ENCODE data around the gene SEMA4D.
A peak's percentile ranks its signal among the peaks of the same experiment; 100 is the strongest.

The SEMA4D gene

GRCh38 chr9:89528540-89528939, 30.6 kb upstream of the SEMA4D start:
- DNase-seq, result no peak

DNA sequence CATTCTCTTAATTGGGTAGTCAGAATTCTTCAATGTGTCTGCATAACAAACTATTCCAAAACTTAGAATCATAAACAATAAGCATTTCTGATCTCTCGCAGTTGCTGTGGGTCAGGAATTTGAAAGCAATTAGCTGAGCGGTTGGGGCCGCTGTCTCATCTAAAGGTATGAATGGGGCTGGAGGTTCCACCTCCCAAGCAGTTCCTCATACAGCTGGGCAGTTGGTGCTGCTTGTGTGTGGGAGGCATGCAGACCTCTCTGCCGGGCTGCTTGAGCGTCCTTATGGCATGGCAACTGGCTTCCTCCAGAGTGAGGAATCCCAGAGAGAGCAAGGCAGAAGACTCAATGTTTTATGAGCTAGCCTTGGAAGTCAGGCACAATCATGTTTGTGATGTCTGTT, 30.2 kb upstream of the SEMA4D start:
- DNase-seq, result no peak

DNA sequence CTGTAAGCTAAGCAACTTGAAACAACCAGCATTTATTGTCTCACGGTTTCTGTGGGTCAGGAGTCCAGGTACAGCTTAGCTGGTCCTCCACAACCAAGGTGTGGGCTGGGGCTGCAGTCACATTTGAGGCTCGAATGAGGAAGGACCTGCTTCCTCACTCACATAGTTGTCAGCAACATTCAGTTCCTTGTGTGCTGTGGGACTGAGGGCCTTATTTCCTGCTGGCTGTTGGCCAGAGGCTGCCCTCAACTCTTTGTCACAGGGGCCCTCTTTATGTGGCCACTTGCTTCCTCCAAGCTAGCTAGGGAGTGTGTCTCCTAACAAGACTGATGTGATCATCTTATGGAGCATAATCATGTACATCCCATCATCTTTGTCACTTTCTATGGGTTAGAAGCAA, 29.2 kb upstream of the SEMA4D start:
- no peak for DNase-seq

GRCh38 chr9:89526667-89527066, 28.8 kb upstream of the SEMA4D start:
- DNase-seq, result no peak

GRCh38 chr9:89525446-89526374, 27.8 kb upstream of the SEMA4D start:
- DNase-seq, result no peak

- no peak for DNase-seq
Measured at GRCh38 chr9:89524963-89525362, 27.1 kb upstream of the SEMA4D start.

GRCh38 chr9:89523948-89524347, 26.0 kb upstream of the SEMA4D start:
- DNase-seq, result peak; percentile 52

- DNase-seq, result no peak
Measured at GRCh38 chr9:89522959-89523285, 25.0 kb upstream of the SEMA4D start.

DNA sequence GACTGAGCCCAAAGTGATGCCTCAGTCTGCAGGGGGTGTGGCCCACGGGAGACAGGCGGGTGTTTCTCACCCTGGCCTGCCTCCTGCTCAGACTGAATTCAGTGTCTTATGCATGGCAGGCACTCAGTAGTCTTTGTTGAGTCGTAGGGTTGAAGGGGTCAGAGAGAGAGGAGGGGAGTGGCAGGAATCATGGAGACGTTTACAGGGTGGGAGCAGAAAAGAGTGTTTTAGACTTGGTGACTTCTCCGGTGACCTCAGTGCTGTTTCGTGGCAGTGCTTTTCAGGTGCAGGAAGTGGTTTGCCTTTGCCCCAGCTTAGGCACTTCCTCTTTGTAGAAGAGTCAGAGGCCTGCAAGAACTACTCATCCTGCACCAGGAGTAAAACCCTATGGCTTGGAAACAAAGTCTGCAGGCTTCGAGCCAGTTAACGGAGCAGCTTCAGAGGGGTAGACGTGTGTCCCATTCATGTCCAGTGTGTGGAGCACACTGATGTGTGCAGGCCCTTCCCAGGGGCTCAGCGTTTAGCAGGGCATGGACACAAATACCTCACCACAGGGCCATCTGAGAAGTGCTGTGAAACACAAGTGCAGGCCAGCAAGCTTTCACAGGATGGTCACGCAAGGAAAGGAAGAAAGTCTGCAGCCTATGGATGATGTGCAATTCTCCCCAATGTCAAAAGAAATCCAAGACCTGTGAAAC, 24.5 kb upstream of the SEMA4D start:
- DNase-seq, result peak; percentile 59

GRCh38 chr9:89519366-89519805, 21.5 kb upstream of the SEMA4D start:
- no peak for DNase-seq

GRCh38 chr9:89518466-89519365, 20.8 kb upstream of the SEMA4D start:
- DNase-seq, result no peak

GRCh38 chr9:89515416-89515815, 17.5 kb upstream of the SEMA4D start:
- DNase-seq, result no peak

DNA sequence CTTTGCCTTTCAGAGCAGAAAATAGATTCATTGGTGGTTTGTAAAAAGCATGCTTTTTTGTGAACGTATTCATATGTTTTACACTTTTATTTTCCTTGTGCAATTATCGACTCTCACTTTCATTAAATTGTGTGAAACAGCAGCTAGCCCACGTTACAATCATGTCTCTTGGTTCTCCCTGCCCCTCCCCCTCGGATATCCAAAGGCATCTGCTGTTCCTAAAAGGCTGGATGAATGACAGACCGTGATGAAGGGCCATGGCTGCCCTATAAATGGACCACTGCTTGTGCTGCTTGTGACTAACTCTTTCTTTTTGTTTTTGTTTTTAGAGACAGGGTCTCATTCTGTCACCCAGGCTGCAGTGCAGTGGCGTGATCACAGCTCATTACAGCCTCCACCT, 17.0 kb upstream of the SEMA4D start:
- no peak for DNase-seq

GRCh38 chr9:89514337-89514736, 16.4 kb upstream of the SEMA4D start:
- DNase-seq, result no peak

- DNase-seq, result no peak
Measured at GRCh38 chr9:89513837-89514236, 15.9 kb upstream of the SEMA4D start.

GRCh38 chr9:89512382-89512781, 14.5 kb upstream of the SEMA4D start:
- no peak for DNase-seq

DNA sequence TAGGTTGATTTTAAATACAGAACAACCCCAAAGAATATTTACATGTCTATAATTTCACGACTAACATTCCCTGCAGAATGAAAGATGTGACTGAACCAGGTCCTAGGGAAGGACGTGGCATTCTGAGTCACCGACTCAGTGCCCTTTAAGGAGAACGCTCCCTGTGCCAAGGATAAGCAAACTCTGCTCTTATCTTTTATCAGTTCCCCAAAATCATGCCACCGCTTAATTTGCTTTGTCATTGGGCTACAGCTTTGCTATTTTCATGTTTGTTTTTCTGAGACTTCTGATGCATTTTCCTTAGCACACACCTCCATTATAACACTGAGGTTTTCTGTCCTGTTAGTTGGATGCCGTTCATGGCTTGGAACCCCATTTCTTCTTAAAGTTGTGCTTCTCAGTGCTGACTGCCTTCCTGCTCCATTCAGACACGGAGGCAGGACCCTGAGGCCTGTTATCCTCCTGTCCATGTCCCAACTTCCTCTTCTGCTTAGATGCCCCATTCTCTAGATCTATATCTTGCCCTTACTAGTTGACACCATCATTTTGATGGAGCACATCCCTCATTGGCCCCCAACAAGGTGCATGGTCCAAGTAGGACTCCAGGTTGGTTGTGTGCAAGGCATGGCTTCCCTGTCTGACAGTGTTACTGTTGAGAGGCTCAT, 11.2 kb upstream of the SEMA4D start:
- no peak for DNase-seq

- DNase-seq, result no peak
Measured at GRCh38 chr9:89505911-89506310, 8.0 kb upstream of the SEMA4D start.

DNA sequence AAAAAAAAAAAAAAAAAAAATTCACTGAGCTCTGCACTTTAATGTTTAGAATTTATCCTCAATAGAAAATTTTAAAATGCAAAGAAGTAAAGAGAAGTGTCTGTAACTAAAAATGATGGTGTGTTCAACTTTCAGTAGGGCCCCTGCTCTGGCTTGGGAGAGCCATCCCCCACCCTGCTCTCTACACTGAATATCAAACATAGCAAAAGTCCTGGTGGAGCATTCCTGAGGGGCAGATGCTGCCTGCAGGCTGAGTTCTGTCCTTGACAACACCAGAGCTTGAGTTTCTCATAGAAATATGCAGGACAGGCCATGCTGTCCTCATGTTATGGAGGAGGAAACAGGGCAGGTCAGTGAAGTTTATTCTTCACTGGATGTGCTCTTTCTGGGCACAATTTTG, 7.1 kb upstream of the SEMA4D start:
- no peak for DNase-seq

DNA sequence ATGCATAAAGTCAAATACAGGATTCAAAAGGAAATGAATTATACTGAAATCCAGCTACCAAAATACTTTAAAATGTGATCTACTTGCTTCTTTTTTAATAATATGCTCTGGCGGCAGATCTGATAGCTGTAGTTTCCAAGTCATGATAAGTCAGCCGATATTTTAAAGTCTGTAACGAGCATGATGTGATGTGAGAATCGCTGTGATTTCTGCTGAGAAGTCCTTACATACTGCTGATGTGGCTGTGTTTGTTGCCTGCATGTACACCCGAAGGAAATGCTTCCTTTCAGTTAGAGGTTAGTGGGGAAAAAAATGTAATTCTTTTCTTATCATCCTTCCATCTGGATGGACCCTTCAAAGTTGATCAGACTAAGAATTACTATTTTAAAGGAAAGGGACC, 4.8 kb upstream of the SEMA4D start:
- no peak for DNase-seq

DNA sequence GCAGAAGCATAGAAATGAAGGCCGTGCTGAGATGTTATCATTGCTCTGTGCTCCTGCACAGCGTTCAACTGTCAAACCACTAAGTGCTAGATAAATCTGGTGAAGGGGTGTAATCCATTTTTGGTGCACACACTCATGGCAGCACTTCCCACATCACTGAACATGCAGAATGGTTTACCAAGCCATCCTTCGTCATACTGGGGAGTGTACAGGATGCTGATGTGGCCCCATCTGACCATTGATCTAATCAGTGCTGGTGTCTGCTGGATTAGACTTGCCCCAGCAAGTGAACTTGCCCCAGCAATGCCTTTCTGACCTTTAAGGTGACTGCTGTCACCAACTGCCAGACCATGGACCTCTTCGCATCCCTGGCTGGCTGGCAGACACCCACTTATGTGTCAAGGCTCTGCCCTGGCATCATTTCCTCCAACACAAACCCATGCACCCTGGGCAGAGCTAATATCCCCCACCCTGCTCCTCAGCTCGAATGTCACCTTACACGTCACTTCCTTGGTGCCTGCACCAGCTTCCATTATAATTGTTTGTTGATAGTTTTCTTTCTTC, 4.2 kb upstream of the SEMA4D start:
- no peak for DNase-seq

GRCh38 chr9:89501311-89501898, 3.5 kb upstream of the SEMA4D start:
- no peak for DNase-seq
